HG03280 (cell line): ENCODE data around the gene ACSL6.

ENCODE experiments used
- ATAC-seq: cut with Tn5 transposase; IDR thresholded peaks from one replicate; pipeline ENCODE4 v1.9.1; 2021; ENCODE audit warnings: mild to moderate bottlenecking, moderate library complexity; ENCODE audit not compliant: unreplicated experiment

The ACSL6 gene

GRCh38 chr5:132001647-132002561 is 9.6 kb downstream of the ACSL6 start:
- ATAC-seq = no peak

GRCh38 chr5:132000677-132001453 is 10.6 kb downstream of the ACSL6 start:
- no peak for ATAC-seq

GRCh38 chr5:132000241-132000490 is 11.3 kb downstream of the ACSL6 start:
- no peak for ATAC-seq

GRCh38 chr5:131999441-132000240 is 11.8 kb downstream of the ACSL6 start:
- no peak for ATAC-seq

GRCh38 chr5:131999041-131999440 is 12.4 kb downstream of the ACSL6 start:
- ATAC-seq = no peak

GRCh38 chr5:131998431-131999040 is 12.9 kb downstream of the ACSL6 start:
- no peak for ATAC-seq

GRCh38 chr5:131997727-131998117 is 13.7 kb downstream of the ACSL6 start:
- no peak for ATAC-seq

- no peak for ATAC-seq
These were observed 14.3 kb downstream of the ACSL6 start for GRCh38 chr5:131997026-131997726.

GRCh38 chr5:131996210-131997025 is 15.0 kb downstream of the ACSL6 start:
- no peak for ATAC-seq

GRCh38 chr5:131994533-131995226 is 16.8 kb downstream of the ACSL6 start:
- no peak for ATAC-seq

GRCh38 chr5:131994090-131994489 is 17.4 kb downstream of the ACSL6 start:
- no peak for ATAC-seq

GRCh38 chr5:131993676-131994075 is 17.8 kb downstream of the ACSL6 start:
- ATAC-seq = no peak

- no peak for ATAC-seq
These were observed 19.1 kb downstream of the ACSL6 start for GRCh38 chr5:131992370-131992769.

GRCh38 chr5:131991593-131992324 is 19.7 kb downstream of the ACSL6 start:
- no peak for ATAC-seq

GRCh38 chr5:131990716-131991115 is 20.7 kb downstream of the ACSL6 start:
- no peak for ATAC-seq

- ATAC-seq = no peak
These were observed 22.9 kb downstream of the ACSL6 start for GRCh38 chr5:131988601-131989000.

GRCh38 chr5:131987251-131987650 is 24.2 kb downstream of the ACSL6 start:
- ATAC-seq = no peak

GRCh38 chr5:131986161-131986912 is 25.1 kb downstream of the ACSL6 start:
- no peak for ATAC-seq
